Measurements from ENCODE around the gene SH2D3C.

Gene SH2D3C

DNA sequence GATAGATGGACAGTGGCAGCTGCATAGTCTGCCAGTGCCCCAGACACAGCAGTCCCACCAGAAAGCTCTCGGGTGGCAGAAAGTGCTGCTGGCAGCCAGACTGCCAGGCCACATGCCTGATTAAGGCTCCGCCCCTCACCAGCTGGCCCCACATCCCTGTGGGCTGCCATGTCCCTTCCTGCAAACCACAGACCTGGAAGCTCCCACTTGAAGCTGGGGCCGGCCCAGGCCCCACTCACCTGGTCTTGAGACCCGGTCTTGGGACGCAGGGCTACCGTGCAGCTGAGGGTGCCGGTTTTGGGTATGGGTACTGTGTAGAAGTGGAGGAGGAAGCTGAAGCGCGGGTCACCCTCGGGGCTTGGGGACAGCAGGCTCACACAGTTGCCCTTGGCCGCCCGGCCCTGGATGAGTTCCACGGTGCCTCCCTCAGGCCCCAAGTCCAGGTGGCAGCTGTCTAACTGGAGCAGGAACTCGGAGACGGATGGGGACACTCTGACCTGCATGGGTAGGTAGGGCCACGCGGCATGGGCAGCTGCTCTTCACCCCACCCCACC, 39.5 kb upstream of the SH2D3C start:
- no peak overlapping the region for H2BK15ac ChIP-seq (replicated peaks; ENCODE audit: low read depth)
- no peak overlapping the region for H3K18ac ChIP-seq (ENCODE audit: low read length)
- no peaks in the 10 kb centered on the region for H3K4me1 ChIP-seq (ENCODE audit: control insufficient read depth, low read depth, low read length)
- no peaks in the 10 kb centered on the region for H3K79me1 ChIP-seq (ENCODE audit: low read length)
- no peak overlapping the region for H2BK120ac ChIP-seq (ENCODE audit: low read depth, low read length)
- H3K4me2 ChIP-seq (ENCODE audit: low read length) = no peak overlapping the region
- no peak overlapping the region for H3K23ac ChIP-seq (ENCODE audit: low read length)
- H3K56ac ChIP-seq (ENCODE audit: low read length) = no peak overlapping the region
- H4K5ac ChIP-seq (ENCODE audit: low read length) = no peak overlapping the region
- H3K4me3 ChIP-seq (ENCODE audit: low read length) = no peak overlapping the region
- no peak overlapping the region for H2BK5ac ChIP-seq (ENCODE audit: low read length)
- no peaks in the 10 kb centered on the region for H3K27me3 ChIP-seq (ENCODE audit: insufficient read depth, low read length, poor library complexity)
- H3K27ac ChIP-seq (ENCODE audit: low read depth, low read length) = no peak overlapping the region
- peaks cover 3% of the 10 kb centered on the region for H3K36me3 ChIP-seq (ENCODE audit: control insufficient read depth, insufficient read depth, low read length)
- WGBS (ENCODE audit: extremely low coverage, insufficient coverage, low lambda C conversion rate) = no CpG with 5 or more reads among the region's 17 CpGs
- H3K4ac ChIP-seq (ENCODE audit: low read depth, low read length) = no peak overlapping the region
- H3K9ac ChIP-seq (ENCODE audit: low read length) = no peak overlapping the region
- H2AK5ac ChIP-seq (ENCODE audit: low read length) = no peak overlapping the region
- H4K8ac ChIP-seq (ENCODE audit: low read depth, low read length) = no peak overlapping the region
- H3K79me2 ChIP-seq (ENCODE audit: control insufficient read depth, insufficient read depth, low read length) = no peaks in the 10 kb centered on the region
- no peak for DNase-seq

- Histone ChIP-seq H2BK15ac (replicated peaks; ENCODE audit: low read depth) (no peak overlapping the region), H3K4me3 (ENCODE audit: low read length) (no peak overlapping the region), H2AK5ac (ENCODE audit: low read length) (no peak overlapping the region), H2BK120ac (ENCODE audit: low read depth, low read length) (no peak overlapping the region), H2BK5ac (ENCODE audit: low read length) (no peak overlapping the region), H3K9ac (ENCODE audit: low read length) (no peak overlapping the region), H3K79me2 (ENCODE audit: control insufficient read depth, insufficient read depth, low read length) (no peaks in the 10 kb centered on the region), H3K36me3 (ENCODE audit: control insufficient read depth, insufficient read depth, low read length) (peaks cover 7% of the 10 kb centered on the region), H3K27me3 (ENCODE audit: insufficient read depth, low read length, poor library complexity) (no peaks in the 10 kb centered on the region), H4K8ac (ENCODE audit: low read depth, low read length) (no peak overlapping the region), H3K79me1 (ENCODE audit: low read length) (no peaks in the 10 kb centered on the region), H3K4ac (ENCODE audit: low read depth, low read length) (no peak overlapping the region), H3K23ac (ENCODE audit: low read length) (no peak overlapping the region), H3K4me2 (ENCODE audit: low read length) (no peak overlapping the region), H4K5ac (ENCODE audit: low read length) (no peak overlapping the region), H3K56ac (ENCODE audit: low read length) (no peak overlapping the region), H3K4me1 (ENCODE audit: control insufficient read depth, low read depth, low read length) (no peaks in the 10 kb centered on the region), H3K27ac (ENCODE audit: low read depth, low read length) (no peak overlapping the region), H3K18ac (ENCODE audit: low read length) (no peak overlapping the region)
- no CpG with 5 or more reads among the region's 8 CpGs for WGBS (ENCODE audit: extremely low coverage, insufficient coverage, low lambda C conversion rate)
- no peak for DNase-seq
These were observed 38.3 kb upstream of the SH2D3C start for GRCh38 chr9:127816728-127817127.

DNA sequence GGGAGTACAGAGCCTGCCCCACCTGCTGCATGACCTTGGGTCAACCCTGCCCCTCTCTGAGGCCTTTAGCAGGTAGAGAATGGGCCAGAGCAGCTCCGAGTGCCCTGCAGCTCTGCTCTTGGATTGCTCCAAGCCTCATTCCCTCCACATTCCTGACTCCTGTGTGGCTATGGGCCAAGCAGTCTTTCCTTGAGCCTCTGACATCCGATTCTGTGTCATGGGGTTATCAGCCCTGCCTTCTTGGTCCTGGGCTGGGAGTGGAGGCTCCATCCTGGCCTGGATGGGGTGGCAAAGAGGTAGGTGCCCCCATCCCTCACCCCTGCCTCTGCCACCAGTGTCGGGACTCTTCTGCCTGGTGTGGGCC, 37.9 kb upstream of the SH2D3C start:
- Histone ChIP-seq H3K4me1 (ENCODE audit: control insufficient read depth, low read depth, low read length) (no peaks in the 10 kb centered on the region), H3K36me3 (ENCODE audit: control insufficient read depth, insufficient read depth, low read length) (peaks cover 7% of the 10 kb centered on the region)

DNA sequence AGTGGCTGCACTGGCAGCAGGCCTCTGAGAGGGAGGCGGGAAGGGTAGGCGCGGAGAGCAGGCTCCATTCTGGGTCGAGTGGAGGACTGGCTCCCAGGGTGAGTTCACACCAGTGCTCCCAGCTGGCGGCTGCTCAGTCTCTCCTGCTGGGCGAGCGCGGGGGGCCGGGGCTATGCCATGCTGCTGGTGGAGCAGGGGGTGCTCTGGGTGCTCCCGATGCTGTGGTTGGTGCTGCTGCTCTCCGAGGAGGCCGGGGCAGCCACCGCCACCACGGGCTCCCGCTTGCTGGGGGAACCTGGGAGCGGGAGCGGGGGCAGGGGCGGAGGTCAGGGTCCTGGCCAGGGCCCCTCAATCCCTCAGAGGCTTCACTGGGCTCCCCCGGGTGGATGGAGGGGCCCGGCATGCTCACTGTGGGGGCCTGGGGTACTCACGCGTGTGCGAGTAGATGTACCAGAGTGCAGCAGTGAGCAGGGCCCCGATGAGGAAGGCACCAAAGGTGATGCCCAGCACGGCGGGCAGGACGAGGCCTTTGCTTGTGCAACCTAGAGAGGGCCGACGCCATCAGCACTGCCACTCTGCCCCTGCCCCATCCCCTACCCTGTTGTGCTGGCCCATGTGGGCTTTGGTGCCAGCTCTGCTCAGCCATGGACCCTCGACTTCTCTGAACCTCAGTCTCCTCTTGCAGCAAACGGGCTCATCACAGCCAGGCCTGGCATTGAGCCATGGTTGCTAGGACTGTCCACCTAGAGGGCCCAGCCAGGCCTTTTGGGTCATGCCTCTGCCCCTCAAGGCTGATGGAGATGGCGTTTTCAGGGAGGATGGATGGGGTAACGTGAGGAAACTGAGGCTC, 37.3 kb upstream of the SH2D3C start:
- Histone ChIP-seq H3K36me3 (ENCODE audit: control insufficient read depth, insufficient read depth, low read length) (peaks cover 7% of the 10 kb centered on the region), H2BK5ac (ENCODE audit: low read length) (no peak overlapping the region), H2BK120ac (ENCODE audit: low read depth, low read length) (no peak overlapping the region), H3K18ac (ENCODE audit: low read length) (no peak overlapping the region), H3K4me1 (ENCODE audit: control insufficient read depth, low read depth, low read length) (no peaks in the 10 kb centered on the region), H2BK15ac (replicated peaks; ENCODE audit: low read depth) (no peak overlapping the region), H4K5ac (ENCODE audit: low read length) (no peak overlapping the region), H3K79me1 (ENCODE audit: low read length) (no peaks in the 10 kb centered on the region), H3K79me2 (ENCODE audit: control insufficient read depth, insufficient read depth, low read length) (no peaks in the 10 kb centered on the region), H3K9ac (ENCODE audit: low read length) (no peak overlapping the region), H3K23ac (ENCODE audit: low read length) (no peak overlapping the region), H3K4me2 (ENCODE audit: low read length) (no peak overlapping the region), H3K4ac (ENCODE audit: low read depth, low read length) (no peak overlapping the region), H3K27me3 (ENCODE audit: insufficient read depth, low read length, poor library complexity) (no peaks in the 10 kb centered on the region), H3K4me3 (ENCODE audit: low read length) (no peak overlapping the region), H3K27ac (ENCODE audit: low read depth, low read length) (no peak overlapping the region), H2AK5ac (ENCODE audit: low read length) (no peak overlapping the region), H4K8ac (ENCODE audit: low read depth, low read length) (no peak overlapping the region), H3K56ac (ENCODE audit: low read length) (no peak overlapping the region)
- DNase-seq = no peak
- WGBS (ENCODE audit: extremely low coverage, insufficient coverage, low lambda C conversion rate) = no CpG with 5 or more reads among the region's 33 CpGs

More for the DNA sequence above, 37.9 kb upstream of the SH2D3C start:
- Histone ChIP-seq H3K79me2 (ENCODE audit: control insufficient read depth, insufficient read depth, low read length) (no peaks in the 10 kb centered on the region), H3K27ac (ENCODE audit: low read depth, low read length) (no peak overlapping the region), H3K9ac (ENCODE audit: low read length) (no peak overlapping the region), H2BK5ac (ENCODE audit: low read length) (no peak overlapping the region), H2BK120ac (ENCODE audit: low read depth, low read length) (no peak overlapping the region), H3K27me3 (ENCODE audit: insufficient read depth, low read length, poor library complexity) (no peaks in the 10 kb centered on the region), H4K5ac (ENCODE audit: low read length) (no peak overlapping the region), H3K18ac (ENCODE audit: low read length) (no peak overlapping the region), H3K56ac (ENCODE audit: low read length) (no peak overlapping the region), H2AK5ac (ENCODE audit: low read length) (no peak overlapping the region), H3K4ac (ENCODE audit: low read depth, low read length) (no peak overlapping the region), H2BK15ac (replicated peaks; ENCODE audit: low read depth) (no peak overlapping the region), H3K79me1 (ENCODE audit: low read length) (no peaks in the 10 kb centered on the region), H3K4me2 (ENCODE audit: low read length) (no peak overlapping the region), H3K4me3 (ENCODE audit: low read length) (no peak overlapping the region), H3K23ac (ENCODE audit: low read length) (no peak overlapping the region), H4K8ac (ENCODE audit: low read depth, low read length) (no peak overlapping the region)
- DNase-seq = no peak
- no CpG with 5 or more reads among the region's 3 CpGs for WGBS (ENCODE audit: extremely low coverage, insufficient coverage, low lambda C conversion rate)

- H2AK5ac ChIP-seq (ENCODE audit: low read length) = no peak overlapping the region
These were observed 36.4 kb upstream of the SH2D3C start for GRCh38 chr9:127814619-127815511.

More at GRCh38 chr9:127814619-127815511, 36.4 kb upstream of the SH2D3C start:
- Histone ChIP-seq H3K27ac (ENCODE audit: low read depth, low read length) (no peak overlapping the region), H3K4ac (ENCODE audit: low read depth, low read length) (no peak overlapping the region), H2BK15ac (replicated peaks; ENCODE audit: low read depth) (no peak overlapping the region), H3K4me1 (ENCODE audit: control insufficient read depth, low read depth, low read length) (no peaks in the 10 kb centered on the region), H3K23ac (ENCODE audit: low read length) (no peak overlapping the region), H3K9ac (ENCODE audit: low read length) (no peak overlapping the region), H3K27me3 (ENCODE audit: insufficient read depth, low read length, poor library complexity) (no peaks in the 10 kb centered on the region), H4K5ac (ENCODE audit: low read length) (no peak overlapping the region), H3K36me3 (ENCODE audit: control insufficient read depth, insufficient read depth, low read length) (peaks cover 7% of the 10 kb centered on the region), H3K18ac (ENCODE audit: low read length) (no peak overlapping the region), H2BK120ac (ENCODE audit: low read depth, low read length) (no peak overlapping the region), H3K56ac (ENCODE audit: low read length) (no peak overlapping the region), H3K4me2 (ENCODE audit: low read length) (no peak overlapping the region), H2BK5ac (ENCODE audit: low read length) (no peak overlapping the region), H3K79me2 (ENCODE audit: control insufficient read depth, insufficient read depth, low read length) (no peaks in the 10 kb centered on the region), H3K4me3 (ENCODE audit: low read length) (no peak overlapping the region), H3K79me1 (ENCODE audit: low read length) (no peaks in the 10 kb centered on the region), H4K8ac (ENCODE audit: low read depth, low read length) (no peak overlapping the region)
- WGBS (ENCODE audit: extremely low coverage, insufficient coverage, low lambda C conversion rate) = no CpG with 5 or more reads among the region's 11 CpGs
- DNase-seq = no peak

All from mesendoderm (in vitro differentiated cells).